Brain microvascular endothelial cell (primary cell): ENCODE data around the gene PSMG4.
A peak's percentile ranks its signal among the peaks of the same experiment; 100 is the strongest.

Source experiments
- DNase-seq: peaks from one replicate; pipeline ENCODE4 v3.0.0-alpha.2; 2020
- H3K27ac ChIP-seq: fragments of 250-450 bp; sonication (Bioruptor Pico); 2 replicates; pipeline ENCODE4 v1.5.1; 2020; ENCODE audit warnings: mild to moderate bottlenecking, moderate library complexity
- H3K27me3 ChIP-seq: fragments of 250-450 bp; sonication (Bioruptor Pico); replicated peaks from 2 replicates; pipeline ENCODE4 v1.5.1; 2020; ENCODE audit warnings: mild to moderate bottlenecking
- H3K36me3 ChIP-seq: fragments of 250-450 bp; sonication (Bioruptor Pico); replicated peaks from 2 replicates; pipeline ENCODE4 v1.5.1; 2020; ENCODE audit warnings: mild to moderate bottlenecking
- H3K4me3 ChIP-seq: 2 replicates; pipeline ENCODE4 v1.5.1; 2011; ENCODE audit warnings: low read depth, mild to moderate bottlenecking, control low read depth, low read length, moderate library complexity
- in situ Hi-C: cut with HindIII; loops from 2 replicates; pipeline ENCODE4 v1.10.0; 2017; ENCODE audit warnings: low sequenced_read_pairs, low pct_ligation_motif_present
- TF ChIP-seq, protein P1 (sequence below): IDR thresholded peaks from 2 replicates; pipeline ENCODE4 v1.5.1; 2011; ENCODE audit warnings: low read depth, mild to moderate bottlenecking, moderate library complexity, low read length, control low read depth, inconsistent platforms; ENCODE audit errors: missing control alignments

Gene PSMG4

DNA sequence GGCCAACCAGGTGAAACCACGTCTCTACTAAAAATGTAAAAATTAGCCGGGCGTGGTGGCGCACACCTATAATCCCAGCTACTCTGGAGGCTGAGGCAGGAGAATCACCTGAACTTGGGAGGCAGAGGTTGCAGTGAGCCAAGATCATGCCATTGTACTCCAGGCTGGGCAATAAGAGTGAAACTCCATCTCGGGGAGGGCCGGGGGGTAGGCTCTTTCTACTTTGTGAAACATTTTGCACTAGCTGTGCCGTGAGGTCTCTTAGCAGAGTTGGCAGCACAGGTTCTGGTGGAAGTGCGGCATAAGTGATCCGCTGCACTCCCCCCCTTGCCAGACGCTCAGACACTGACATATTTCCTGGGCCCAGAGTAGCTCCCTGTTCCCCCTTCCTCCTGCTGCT lies 24.5 kb downstream of the PSMG4 start:
- Histone ChIP-seq H3K27ac (peak overlapping the region; percentile 87), H3K27me3 (no peaks in the 10 kb centered on the region), H3K4me3 (no peak overlapping the region), H3K36me3 (no peaks in the 10 kb centered on the region)
- TF ChIP-seq, protein P1, sequence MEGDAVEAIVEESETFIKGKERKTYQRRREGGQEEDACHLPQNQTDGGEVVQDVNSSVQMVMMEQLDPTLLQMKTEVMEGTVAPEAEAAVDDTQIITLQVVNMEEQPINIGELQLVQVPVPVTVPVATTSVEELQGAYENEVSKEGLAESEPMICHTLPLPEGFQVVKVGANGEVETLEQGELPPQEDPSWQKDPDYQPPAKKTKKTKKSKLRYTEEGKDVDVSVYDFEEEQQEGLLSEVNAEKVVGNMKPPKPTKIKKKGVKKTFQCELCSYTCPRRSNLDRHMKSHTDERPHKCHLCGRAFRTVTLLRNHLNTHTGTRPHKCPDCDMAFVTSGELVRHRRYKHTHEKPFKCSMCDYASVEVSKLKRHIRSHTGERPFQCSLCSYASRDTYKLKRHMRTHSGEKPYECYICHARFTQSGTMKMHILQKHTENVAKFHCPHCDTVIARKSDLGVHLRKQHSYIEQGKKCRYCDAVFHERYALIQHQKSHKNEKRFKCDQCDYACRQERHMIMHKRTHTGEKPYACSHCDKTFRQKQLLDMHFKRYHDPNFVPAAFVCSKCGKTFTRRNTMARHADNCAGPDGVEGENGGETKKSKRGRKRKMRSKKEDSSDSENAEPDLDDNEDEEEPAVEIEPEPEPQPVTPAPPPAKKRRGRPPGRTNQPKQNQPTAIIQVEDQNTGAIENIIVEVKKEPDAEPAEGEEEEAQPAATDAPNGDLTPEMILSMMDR, result no peak
- no peak for DNase-seq
- in situ Hi-C loops, result loop anchor here (10.0 kb wide), 1 partner anchor 442 kb away; no protein-coding TSS in a partner anchor

DNA sequence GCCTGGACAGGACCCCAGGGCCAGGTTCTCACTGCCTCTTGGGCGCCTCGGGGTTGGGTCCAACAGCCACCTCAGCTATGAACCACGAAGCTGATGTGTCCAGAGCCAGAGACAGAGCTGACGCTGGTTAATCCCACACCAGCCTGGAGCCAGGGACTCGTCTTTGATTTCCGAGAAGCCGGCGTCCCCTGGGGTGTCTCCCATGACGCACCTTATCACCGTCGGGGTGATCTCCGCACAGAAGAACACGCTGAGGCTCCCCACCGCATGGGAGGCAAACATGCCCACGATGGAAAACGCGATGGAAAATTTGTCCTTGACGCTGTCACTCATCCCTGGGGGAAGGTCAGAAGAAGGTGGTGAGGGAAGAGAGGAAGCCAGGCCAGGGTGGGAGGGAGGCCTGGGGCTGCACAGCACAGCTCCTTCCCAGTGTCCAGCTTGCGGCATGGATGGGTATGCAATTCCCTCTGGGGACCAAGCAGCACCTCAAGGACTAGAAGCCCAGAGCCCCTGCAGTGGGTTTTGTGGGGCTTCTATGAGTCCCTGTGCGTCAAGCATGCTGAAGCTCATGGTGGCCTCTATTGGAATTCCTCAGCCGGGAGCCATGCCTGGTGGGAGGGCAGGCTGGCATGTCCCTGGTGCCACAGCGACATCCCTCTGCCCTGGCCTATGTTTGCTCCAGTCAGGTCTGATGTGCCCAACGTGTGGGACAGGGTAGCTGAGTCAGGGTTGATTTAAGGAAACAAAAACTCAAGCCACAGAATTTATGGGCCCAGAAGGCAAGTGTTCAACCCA lies 25.1 kb downstream of the PSMG4 start:
- DNase-seq, result no peak
- H3K36me3 ChIP-seq, result no peaks in the 10 kb centered on the region
- H3K27ac ChIP-seq, result no peak overlapping the region
- no peaks in the 10 kb centered on the region for H3K27me3 ChIP-seq
- in situ Hi-C loops, result loop anchor here (10.0 kb wide), 1 partner anchor 441 kb away; no protein-coding TSS in a partner anchor
- no peak overlapping the region for H3K4me3 ChIP-seq
- TF ChIP-seq, protein P1, result no peak

DNA sequence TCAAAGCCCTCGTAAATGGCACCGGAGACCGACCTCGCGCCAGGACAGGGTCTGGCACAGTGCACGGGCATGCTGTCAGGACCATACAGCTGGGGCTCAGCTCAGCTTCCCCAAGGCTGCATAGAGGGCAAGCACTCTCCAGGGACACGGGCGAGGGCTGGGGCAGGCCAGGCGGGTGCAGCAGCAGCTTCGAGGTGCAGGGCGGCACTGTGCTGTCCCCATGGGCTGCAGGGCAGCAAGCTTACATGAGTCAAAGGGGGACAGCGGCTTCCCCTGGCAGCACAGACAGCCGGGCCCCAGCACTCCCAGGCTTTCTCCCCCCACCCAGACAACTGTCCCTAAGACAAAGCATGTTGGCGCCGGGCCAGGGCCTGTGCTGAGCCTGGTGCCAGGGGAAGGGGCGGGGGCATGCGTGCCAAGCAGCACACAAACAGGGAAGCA lies 25.7 kb downstream of the PSMG4 start:
- Histone ChIP-seq H3K36me3 (no peaks in the 10 kb centered on the region), H3K27me3 (no peaks in the 10 kb centered on the region), H3K4me3 (no peak overlapping the region), H3K27ac (no peak overlapping the region)
- TF ChIP-seq, protein P1, result no peak
- in situ Hi-C loops, result loop anchor here (10.0 kb wide), 1 partner anchor 440 kb away; no protein-coding TSS in a partner anchor
- no peak for DNase-seq

DNA sequence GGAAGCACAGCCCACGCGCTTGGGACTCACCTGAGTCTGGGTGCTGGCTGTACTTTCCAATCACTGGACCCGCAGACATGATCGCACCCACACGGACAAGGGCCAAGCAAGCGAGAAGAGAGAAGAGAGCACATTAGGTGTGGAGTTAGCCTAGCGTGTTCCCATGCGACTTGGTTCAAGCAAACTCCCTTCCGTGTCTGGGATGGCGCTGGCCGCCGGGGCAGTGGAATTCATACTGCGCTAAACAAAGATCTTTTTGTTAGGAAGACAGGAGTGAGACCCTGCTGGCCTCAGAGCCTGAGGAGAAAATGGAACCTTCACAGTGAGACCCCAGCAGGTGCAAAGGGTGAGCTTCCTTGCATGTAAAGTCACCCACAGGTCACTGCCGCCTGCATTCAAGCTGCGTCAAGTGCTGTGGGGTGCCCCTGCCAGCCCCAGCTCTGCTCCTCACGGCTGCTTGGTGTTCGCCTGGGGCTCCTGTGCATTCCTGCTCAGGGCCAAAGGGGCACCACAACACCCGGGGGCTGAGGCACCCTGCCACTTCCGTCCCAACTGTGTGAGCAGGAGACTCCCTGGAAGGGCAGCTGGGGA lies 26.4 kb downstream of the PSMG4 start:
- no peak for DNase-seq

DNA sequence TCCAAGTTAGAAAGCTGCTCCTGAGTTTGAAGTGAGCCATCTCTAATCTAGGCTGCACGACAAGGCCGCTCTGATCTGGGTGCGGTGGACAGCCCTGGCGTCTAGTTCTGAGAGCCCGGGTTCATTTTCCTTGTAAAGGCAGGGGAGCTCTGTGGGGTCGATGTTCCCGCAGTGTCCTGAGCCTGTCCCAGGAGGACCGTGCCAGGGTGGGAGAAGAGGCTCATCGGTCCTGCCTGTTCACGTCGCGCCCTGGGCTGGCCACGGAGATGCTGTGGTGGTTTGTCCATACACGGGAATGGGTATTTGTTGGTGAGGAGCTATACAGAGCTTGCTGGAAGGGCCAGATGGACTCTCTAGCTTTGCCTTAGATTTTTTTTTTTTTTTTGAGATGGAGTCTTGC lies 27.0 kb downstream of the PSMG4 start:
- Histone ChIP-seq H3K4me3 (no peak overlapping the region), H3K27me3 (no peaks in the 10 kb centered on the region), H3K36me3 (no peaks in the 10 kb centered on the region), H3K27ac (no peak overlapping the region)
- DNase-seq, result no peak
- in situ Hi-C loops, result loop anchor here (10.0 kb wide), 1 partner anchor 439 kb away; no protein-coding TSS in a partner anchor
- TF ChIP-seq, protein P1, result no peak

More for the DNA sequence above, 26.4 kb downstream of the PSMG4 start:
- TF ChIP-seq, protein P1, result no peak
- Histone ChIP-seq H3K36me3 (no peaks in the 10 kb centered on the region), H3K27me3 (no peaks in the 10 kb centered on the region), H3K4me3 (no peak overlapping the region), H3K27ac (no peak overlapping the region)
- in situ Hi-C loops, result loop anchor here (10.0 kb wide), 1 partner anchor 440 kb away; no protein-coding TSS in a partner anchor
